DND-41 (cell line): ENCODE results near the gene HIBADH.

ENCODE experiments used
- ATAC-seq: fragments of 200-7000 bp; cut with Tn5 transposase; 3 replicates; pipeline ENCODE4 v1.9.1; 2021; ENCODE audit warnings: low read depth; ENCODE audit not compliant: insufficient read depth
- DNase-seq: peaks from one replicate; pipeline ENCODE4 v3.0.0-alpha.2; 2020
- H2AFZ ChIP-seq: 2 replicates; pipeline ENCODE4 v1.6.0; 2012; ENCODE audit warnings: low read depth, low read length
- H3K27ac ChIP-seq: 2 replicates; pipeline ENCODE4 v1.5.1; 2012; ENCODE audit warnings: low read length, inconsistent platforms
- H3K27me3 ChIP-seq: fragments of 200-600 bp; sonication (generic); 2 replicates; pipeline ENCODE4 v1.6.0; 2012; ENCODE audit warnings: low read length, mild to moderate bottlenecking, inconsistent platforms; ENCODE audit not compliant: insufficient read depth, poor library complexity
- H3K36me3 ChIP-seq: 2 replicates; pipeline ENCODE4 v1.5.1; 2012; ENCODE audit warnings: low read length, inconsistent platforms; ENCODE audit not compliant: insufficient read depth
- H3K4me1 ChIP-seq: 2 replicates; pipeline ENCODE4 v1.5.1; 2012; ENCODE audit warnings: mild to moderate bottlenecking, low read length; ENCODE audit not compliant: insufficient read depth
- H3K4me2 ChIP-seq: 2 replicates; pipeline ENCODE4 v1.6.0; 2012; ENCODE audit warnings: mild to moderate bottlenecking, moderate library complexity, low read length, inconsistent platforms; ENCODE audit not compliant: insufficient read depth
- H3K4me3 ChIP-seq, 2 experiments: fragments of 200-600 bp in 1 of 2; shearing (Covaris generic) in 1 of 2; 2 replicates each; pipeline ENCODE4 v1.5.1; 2012 to 2016; ENCODE audit warnings: inconsistent platforms in 2 of 2, low read length in 2 of 2, mild to moderate bottlenecking in 2 of 2, low read depth in 1 of 2, moderate library complexity in 1 of 2
- H3K79me2 ChIP-seq: 2 replicates; pipeline ENCODE4 v1.6.0; 2012; ENCODE audit warnings: low read length, inconsistent platforms; ENCODE audit not compliant: insufficient read depth
- H3K9ac ChIP-seq: 2 replicates; pipeline ENCODE4 v1.6.0; 2012; ENCODE audit warnings: low read depth, mild to moderate bottlenecking, inconsistent platforms, low read length, moderate library complexity
- H3K9me3 ChIP-seq: 2 replicates; pipeline ENCODE4 v1.5.1; 2012; ENCODE audit warnings: low read length, moderate library complexity, mild to moderate bottlenecking, inconsistent platforms; ENCODE audit not compliant: insufficient read depth, severe bottlenecking
- H4K20me1 ChIP-seq: 2 replicates; pipeline ENCODE4 v1.6.0; 2012; ENCODE audit warnings: low read length; ENCODE audit not compliant: insufficient read depth
- CTCF ChIP-seq: IDR thresholded peaks from 2 replicates; pipeline ENCODE4 v1.5.1; 2012; ENCODE audit warnings: borderline replicate concordance, low read length, moderate library complexity, mild to moderate bottlenecking; ENCODE audit not compliant: poor library complexity, severe bottlenecking; ENCODE audit errors: extremely low read depth
- EZH2 ChIP-seq: IDR thresholded peaks from 3 replicates; pipeline ENCODE4 v1.6.1; 2012; ENCODE audit warnings: borderline replicate concordance, low read depth, mild to moderate bottlenecking, moderate library complexity, low read length, inconsistent platforms; ENCODE audit not compliant: severe bottlenecking

Gene HIBADH

GRCh38 chr7:27661811-27662489 lies 733 bp downstream of the HIBADH start:
- Histone ChIP-seq H3K4me3 (peak overlapping the region; percentile 55 to 70; a peak in 3 of 4 replicates), H3K4me1 (peaks cover 25% of the 10 kb centered on the region), H3K4me2 (peak overlapping the region; percentile 67), H2AFZ (peak overlapping the region; percentile 86), H3K36me3 (peaks cover 6% of the 10 kb centered on the region; the same call in 1 of the 2 replicates), H3K9me3 (no peaks in the 10 kb centered on the region), H4K20me1 (no peaks in the 10 kb centered on the region), H3K27ac (peak overlapping the region; percentile 84), H3K79me2 (peaks cover 21% of the 10 kb centered on the region), H3K27me3 (no peaks in the 10 kb centered on the region), H3K9ac (peak overlapping the region; percentile 80)
- TF ChIP-seq CTCF (peak; percentile 52), EZH2 (no peak)
- peak; percentile 38 for DNase-seq
- ATAC-seq = peak; percentile 7

GRCh38 chr7:27656724-27657123 lies 6.0 kb downstream of the HIBADH start:
- no peak for TF ChIP-seq CTCF
- no peak for TF ChIP-seq EZH2
- no peaks in the 10 kb centered on the region for H3K9me3 ChIP-seq
- ATAC-seq = no peak

DNA sequence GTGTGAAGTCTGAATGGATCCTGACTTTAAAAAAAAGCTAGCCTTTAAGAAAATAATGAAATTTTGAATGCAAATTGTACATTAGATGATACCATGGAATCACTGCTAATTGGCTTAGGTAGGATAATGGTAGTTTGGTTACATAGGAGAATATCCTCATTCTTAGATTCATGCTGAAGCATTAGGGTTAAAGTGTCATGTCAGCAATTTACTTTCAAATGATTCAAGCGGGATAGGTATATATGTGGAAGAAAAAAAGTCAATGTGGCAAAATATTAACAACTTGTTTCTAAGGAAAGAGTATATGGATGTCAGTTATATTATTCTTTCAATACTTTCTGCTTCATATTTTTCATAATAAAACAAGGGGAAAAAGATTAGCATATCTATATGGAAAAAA lies 7.5 kb downstream of the HIBADH start:
- ATAC-seq (no peak), DNase-seq (no peak)
- Histone ChIP-seq H3K27ac (no peak overlapping the region), H3K4me2 (no peak overlapping the region), H3K9ac (no peak overlapping the region), H3K27me3 (no peaks in the 10 kb centered on the region), H3K36me3 (peaks cover 3% of the 10 kb centered on the region; the same call in 1 of the 2 replicates), H3K9me3 (no peaks in the 10 kb centered on the region), H3K4me3 (no peak overlapping the region), H3K4me1 (no peaks in the 10 kb centered on the region), H2AFZ (no peak overlapping the region), H3K79me2 (peaks cover 3% of the 10 kb centered on the region; the same call in 1 of the 2 replicates), H4K20me1 (no peaks in the 10 kb centered on the region)
- no peak for TF ChIP-seq CTCF
- TF ChIP-seq EZH2 = no peak

More at GRCh38 chr7:27656724-27657123, 6.0 kb downstream of the HIBADH start:
- Histone ChIP-seq H3K4me3 (no peak overlapping the region), H2AFZ (no peak overlapping the region), H3K27me3 (no peaks in the 10 kb centered on the region), H3K4me1 (peaks cover 12% of the 10 kb centered on the region), H4K20me1 (no peaks in the 10 kb centered on the region), H3K36me3 (peaks cover 6% of the 10 kb centered on the region; the same call in 1 of the 2 replicates), H3K79me2 (peaks cover 12% of the 10 kb centered on the region), H3K27ac (no peak overlapping the region), H3K4me2 (no peak overlapping the region), H3K9ac (no peak overlapping the region)
- DNase-seq = no peak
